Right lobe of liver (tissue), 4 donors: ENCODE data around the gene SCAF8.

Experiments used
- CTCF ChIP-seq, 4 donors: fragments of 200-600 bp in 3 of 4; fragments of 450-650 bp in 1 of 4; IDR thresholded peaks; one replicate each; pipeline versions ENCODE4 v1.5.1 to v1.8.0; 2016 to 2022; ENCODE audit warnings: antibody characterized with exemption in 4 of 4, mild to moderate bottlenecking in 2 of 4
- POLR2A ChIP-seq: fragments of 450-650 bp; IDR thresholded peaks from one replicate; pipeline ENCODE4 v1.6.1; 2017; ENCODE audit warnings: antibody characterized with exemption, mild to moderate bottlenecking
- donor health status: DM: no; HTN: no; CAD: no.
- donor health status: DM: no; HTN: no; CAD: no.
- donor health status: DM: no; HTN: yes; CAD: no.

- TF ChIP-seq CTCF (IDR thresholded peaks at IDR 0.05) (no peak), POLR2A (no peak)
Measured at GRCh38 chr6:154791556-154792317, 58.5 kb downstream of the SCAF8 start.
